HEK293 (cell line): ENCODE measurements around the gene CRYBG1.

Experiments used
- CTCF ChIA-PET: fragments of 350-600 bp; formaldehyde crosslinking; extraction: SDS; loops from one replicate; lab custom pipeline; 2021; ENCODE audit warnings: antibody characterized with exemption; lab: Yijun Ruan, JAX
- POLR2A ChIA-PET: fragments of 300-600 bp; formaldehyde crosslinking; extraction: SDS; loops from one replicate; lab custom pipeline; 2020; ENCODE audit warnings: antibody characterized with exemption, inconsistent platforms; lab: Yijun Ruan, JAX
- H3K27ac ChIP-seq: fragments of 200-500 bp; sonication (Bioruptor generic); 2 replicates; pipeline ENCODE4 v1.5.1; 2014; ENCODE audit warnings: low read depth, low read length, control low read depth, inconsistent platforms; ENCODE audit errors: extremely low read depth
- H3K36me3 ChIP-seq, 2 experiments: fragments of 200-500 bp in 1 of 2; sonication (Bioruptor generic) in 1 of 2; 1 replicate in 1 of 2; 2 replicates in 1 of 2; pipeline ENCODE4 v1.5.1; 2014 to 2017; ENCODE audit warnings: inconsistent platforms in 2 of 2, low read length in 2 of 2; ENCODE audit not compliant: control insufficient read depth in 2 of 2, insufficient read depth in 1 of 2
- H3K4me1 ChIP-seq: fragments of 200-500 bp; sonication (Bioruptor generic); 2 replicates; pipeline ENCODE4 v1.5.1; 2014; ENCODE audit warnings: mild to moderate bottlenecking, low read length, inconsistent platforms; ENCODE audit not compliant: control insufficient read depth, insufficient read depth
- H3K4me3 ChIP-seq: 2 replicates; pipeline ENCODE4 v1.5.1; 2011; ENCODE audit warnings: low read depth, mild to moderate bottlenecking, control low read depth, low read length, moderate library complexity
- H3K9me3 ChIP-seq: fragments of 200-500 bp; sonication (Bioruptor generic); 2 replicates; pipeline ENCODE4 v1.5.1; 2014; ENCODE audit warnings: low read depth, low read length, inconsistent platforms; ENCODE audit not compliant: control insufficient read depth, insufficient read depth
- BCL11A ChIP-seq: fragments of 450-650 bp; formaldehyde crosslinking; IDR thresholded peaks from 2 replicates; pipeline ENCODE4 v1.5.1; 2016; ENCODE audit warnings: low read depth, missing biosample characterization, missing genetic modification characterization
- HOXC10 ChIP-seq: sonication (generic); formaldehyde crosslinking; IDR thresholded peaks from 2 replicates; pipeline ENCODE4 v1.8.1; 2023; ENCODE audit warnings: mild to moderate bottlenecking, missing genetic modification reagents
- HOXD13 ChIP-seq: sonication (generic); formaldehyde crosslinking; IDR thresholded peaks from 2 replicates; pipeline ENCODE4 v1.8.0; 2022; ENCODE audit warnings: missing genetic modification reagents, borderline replicate concordance
- IKZF3 ChIP-seq: fragments of 450-650 bp; IDR thresholded peaks from 2 replicates; pipeline ENCODE4 v1.5.0; 2018; ENCODE audit warnings: missing biosample characterization, mild to moderate bottlenecking, missing genetic modification characterization, moderate library complexity
- PRDM6 ChIP-seq: fragments of 450-650 bp; formaldehyde crosslinking; IDR thresholded peaks from 2 replicates; pipeline ENCODE4 v1.5.1; 2017; ENCODE audit warnings: missing biosample characterization, missing genetic modification characterization
- ZBTB1 ChIP-seq: fragments of 450-650 bp; formaldehyde crosslinking; IDR thresholded peaks from 2 replicates; pipeline ENCODE4 v1.5.1; 2016; ENCODE audit warnings: missing biosample characterization, missing genetic modification characterization
- ZBTB49 ChIP-seq: fragments of 450-650 bp; formaldehyde crosslinking; IDR thresholded peaks from 2 replicates; pipeline ENCODE4 v1.5.1; 2016; ENCODE audit warnings: missing biosample characterization, missing genetic modification characterization, low read depth
- ZNF114 ChIP-seq: fragments of 450-650 bp; formaldehyde crosslinking; IDR thresholded peaks from 2 replicates; pipeline ENCODE4 v1.5.0; 2017; ENCODE audit warnings: missing biosample characterization, missing genetic modification characterization
- ZNF202 ChIP-seq: fragments of 450-650 bp; formaldehyde crosslinking; IDR thresholded peaks from 2 replicates; pipeline ENCODE4 v1.5.1; 2016; ENCODE audit warnings: missing biosample characterization, missing genetic modification characterization, borderline replicate concordance
- ZNF280D ChIP-seq: fragments of 450-650 bp; formaldehyde crosslinking; IDR thresholded peaks from 2 replicates; pipeline ENCODE4 v1.5.1; 2016; ENCODE audit warnings: missing biosample characterization, missing genetic modification characterization
- ZNF311 ChIP-seq: fragments of 450-650 bp; formaldehyde crosslinking; IDR thresholded peaks from 2 replicates; pipeline ENCODE4 v1.5.1; 2017; ENCODE audit warnings: missing biosample characterization, missing genetic modification characterization, borderline replicate concordance
- ZNF366 ChIP-seq: fragments of 450-650 bp; formaldehyde crosslinking; conservative IDR thresholded peaks from 2 replicates; pipeline ENCODE4 v1.5.1; 2016; ENCODE audit warnings: missing biosample characterization, missing genetic modification characterization
- ZNF416 ChIP-seq: fragments of 450-650 bp; formaldehyde crosslinking; IDR thresholded peaks from 2 replicates; pipeline ENCODE4 v1.5.1; 2016; ENCODE audit warnings: missing biosample characterization, missing genetic modification characterization
- ZNF513 ChIP-seq: fragments of 450-650 bp; IDR thresholded peaks from 2 replicates; pipeline ENCODE4 v1.5.1; 2018; ENCODE audit warnings: missing biosample characterization, missing genetic modification characterization
- ZNF561 ChIP-seq: fragments of 450-650 bp; IDR thresholded peaks from 2 replicates; pipeline ENCODE4 v1.5.1; 2018; ENCODE audit warnings: missing biosample characterization, missing genetic modification characterization, borderline replicate concordance
- ZNF670 ChIP-seq: fragments of 450-650 bp; formaldehyde crosslinking; IDR thresholded peaks from 2 replicates; pipeline ENCODE4 v1.5.1; 2016; ENCODE audit warnings: missing biosample characterization, missing genetic modification characterization, low read depth
- ZNF701 ChIP-seq: fragments of 450-650 bp; formaldehyde crosslinking; IDR thresholded peaks from 2 replicates; pipeline ENCODE4 v1.5.1; 2016; ENCODE audit warnings: missing biosample characterization, missing genetic modification characterization
- ZSCAN23 ChIP-seq: fragments of 450-650 bp; formaldehyde crosslinking; IDR thresholded peaks from 2 replicates; pipeline ENCODE4 v1.5.1; 2016; ENCODE audit warnings: missing biosample characterization, missing genetic modification characterization

Gene CRYBG1

DNA sequence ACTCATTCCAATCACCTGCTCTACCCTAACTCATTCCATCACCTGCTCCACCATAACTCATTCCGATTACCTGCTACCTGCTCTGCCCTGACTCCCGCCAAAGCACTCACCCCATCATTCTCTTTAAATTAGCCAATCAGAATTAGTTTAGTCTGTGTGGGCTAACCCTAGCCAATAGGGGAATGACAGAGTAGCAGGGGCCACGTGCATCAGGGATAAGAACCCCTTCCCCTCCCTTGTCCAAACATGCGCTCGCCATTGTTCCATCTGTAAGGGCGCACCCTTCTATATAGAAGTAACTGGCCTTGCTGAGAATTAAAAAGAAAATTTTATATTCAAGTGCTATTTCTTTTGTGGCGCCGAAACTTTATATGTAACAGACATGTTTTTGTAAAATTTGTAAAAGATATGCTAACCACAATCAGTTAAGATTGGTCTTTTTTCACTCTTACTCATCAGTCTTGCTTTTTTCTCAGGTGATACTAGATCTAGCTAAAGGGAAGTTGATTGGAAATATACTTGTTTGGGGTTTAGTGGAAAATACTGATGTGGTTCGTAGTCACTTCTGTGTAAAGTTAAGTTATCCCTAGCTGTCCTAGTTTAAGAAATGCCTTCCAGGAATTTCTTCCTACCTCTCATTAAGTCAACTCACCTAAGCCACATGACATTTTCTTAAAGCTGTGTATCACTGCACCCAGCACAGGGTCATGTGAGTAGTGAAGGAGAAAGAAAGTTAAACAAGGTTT, 252.3 kb downstream of the CRYBG1 start:
- ChIA-PET POLR2A (no interaction called here), CTCF (interaction anchor here (0.6 to 1.3 kb wide), 4 partner anchors 46 to 367 kb away, joined by 3 to 5 read pairs (median 4); no protein-coding TSS in a partner anchor)
- no peak overlapping the region for H3K27ac ChIP-seq
- H3K4me3 ChIP-seq, result no peak overlapping the region
- H3K9me3 ChIP-seq, result no peaks in the 10 kb centered on the region
- TF ChIP-seq ZNF366 (tag by site-specific recombination), result no peak
- no peak for TF ChIP-seq BCL11A (tag by site-specific recombination)
- TF ChIP-seq ZNF416 (tag by site-specific recombination), result no peak
- TF ChIP-seq ZNF114, result no peak
- no peak for TF ChIP-seq ZBTB1 (tag by site-specific recombination)
- no peak for TF ChIP-seq ZNF701 (tag by site-specific recombination)
- no peak for TF ChIP-seq IKZF3 (tag by site-specific recombination)
- TF ChIP-seq ZBTB49 (tag by site-specific recombination), result no peak
- no peak for TF ChIP-seq HOXD13 (CRISPR knock-in tag)
- no peak for TF ChIP-seq PRDM6 (tag by site-specific recombination)
- no peak for TF ChIP-seq ZNF311 (tag by site-specific recombination)
- TF ChIP-seq ZNF280D (tag by site-specific recombination), result no peak
- no peak for TF ChIP-seq ZNF513 (tag by site-specific recombination)
- TF ChIP-seq ZSCAN23 (tag by site-specific recombination), result no peak
- TF ChIP-seq HOXC10, result no peak
- no peak for TF ChIP-seq ZNF670 (tag by site-specific recombination)
- no peak for TF ChIP-seq ZNF561 (tag by site-specific recombination)
- no peak for TF ChIP-seq ZNF202 (tag by site-specific recombination)
- peaks cover 0 to 3% of the 10 kb centered on the region in 2 experiments; a peak in 1 of 3 replicates for H3K36me3 ChIP-seq
- H3K4me1 ChIP-seq, result peaks cover 7% of the 10 kb centered on the region; the same call in 1 of the 2 replicates
